GM12872 (cell line): ENCODE results near the gene TGFBI.

Source experiments
- TF ChIP-seq, protein P1 (sequence below): IDR thresholded peaks from 3 replicates; pipeline ENCODE4 v1.5.1; 2011; ENCODE audit warnings: low read depth, mild to moderate bottlenecking, low read length, moderate library complexity; ENCODE audit not compliant: insufficient read depth

TGFBI gene

DNA sequence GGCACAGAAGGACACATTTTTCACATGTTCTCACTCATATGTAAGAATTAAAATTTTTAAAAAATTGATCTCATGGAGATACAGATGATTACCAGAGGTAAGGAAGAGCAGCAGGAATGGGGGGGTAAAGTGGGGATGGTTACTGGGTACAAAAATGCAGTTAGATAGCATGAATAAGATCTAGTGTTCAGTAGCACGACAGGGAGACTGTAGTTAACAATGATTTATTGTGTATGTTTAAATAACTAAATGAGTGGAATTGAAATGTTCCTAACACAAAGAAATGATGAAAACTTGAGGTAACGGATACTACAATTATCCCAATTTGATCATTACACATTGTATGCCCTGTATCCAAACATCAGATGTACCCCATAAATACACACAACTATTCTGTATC lies 15.2 kb upstream of the TGFBI start:
- TF ChIP-seq, protein P1, sequence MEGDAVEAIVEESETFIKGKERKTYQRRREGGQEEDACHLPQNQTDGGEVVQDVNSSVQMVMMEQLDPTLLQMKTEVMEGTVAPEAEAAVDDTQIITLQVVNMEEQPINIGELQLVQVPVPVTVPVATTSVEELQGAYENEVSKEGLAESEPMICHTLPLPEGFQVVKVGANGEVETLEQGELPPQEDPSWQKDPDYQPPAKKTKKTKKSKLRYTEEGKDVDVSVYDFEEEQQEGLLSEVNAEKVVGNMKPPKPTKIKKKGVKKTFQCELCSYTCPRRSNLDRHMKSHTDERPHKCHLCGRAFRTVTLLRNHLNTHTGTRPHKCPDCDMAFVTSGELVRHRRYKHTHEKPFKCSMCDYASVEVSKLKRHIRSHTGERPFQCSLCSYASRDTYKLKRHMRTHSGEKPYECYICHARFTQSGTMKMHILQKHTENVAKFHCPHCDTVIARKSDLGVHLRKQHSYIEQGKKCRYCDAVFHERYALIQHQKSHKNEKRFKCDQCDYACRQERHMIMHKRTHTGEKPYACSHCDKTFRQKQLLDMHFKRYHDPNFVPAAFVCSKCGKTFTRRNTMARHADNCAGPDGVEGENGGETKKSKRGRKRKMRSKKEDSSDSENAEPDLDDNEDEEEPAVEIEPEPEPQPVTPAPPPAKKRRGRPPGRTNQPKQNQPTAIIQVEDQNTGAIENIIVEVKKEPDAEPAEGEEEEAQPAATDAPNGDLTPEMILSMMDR = no peak

DNA sequence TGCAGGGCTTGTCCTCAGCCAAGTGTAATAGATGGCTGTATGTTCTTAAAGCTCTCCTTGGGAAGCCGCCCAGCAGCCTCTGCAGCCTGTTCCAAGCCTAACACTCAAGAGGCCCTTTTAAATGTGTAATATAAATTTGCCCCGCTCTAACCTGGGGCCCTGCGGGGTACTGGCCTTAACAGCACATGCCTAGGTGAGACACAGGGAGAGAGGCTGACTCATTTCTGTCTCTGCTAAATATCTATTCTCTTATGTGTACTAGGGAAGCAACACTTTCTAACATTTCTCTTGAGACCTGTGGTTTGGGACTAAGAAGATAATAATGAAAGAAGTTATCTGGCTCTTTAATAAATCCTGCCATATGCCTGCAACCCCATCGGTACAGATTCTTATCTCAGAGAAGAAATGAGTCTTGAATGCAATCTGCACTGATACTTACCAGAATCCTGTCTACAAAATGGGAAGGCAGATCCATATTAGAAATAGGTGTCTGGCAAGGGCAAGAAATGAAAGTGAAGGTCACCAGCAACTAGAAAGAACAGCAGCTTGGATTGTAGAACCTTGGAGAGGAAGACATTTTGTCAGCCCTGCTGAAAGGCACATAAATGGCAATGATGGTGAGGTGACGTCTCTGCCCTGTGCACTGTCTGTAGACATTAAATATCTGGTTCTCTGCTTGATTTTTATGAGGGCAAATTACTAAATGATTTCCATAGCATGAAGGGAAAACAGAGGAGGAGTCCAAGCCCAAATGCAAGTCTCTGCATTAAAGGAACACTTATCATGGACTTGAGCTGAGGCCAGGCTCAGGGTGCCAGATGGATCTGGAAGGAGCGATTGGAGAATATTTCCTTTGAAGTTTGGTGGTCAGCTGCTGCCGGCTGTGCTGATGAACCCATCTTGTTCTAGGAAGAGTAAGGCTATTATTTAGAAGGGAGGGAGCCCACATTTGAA lies 14.5 kb upstream of the TGFBI start:
- TF ChIP-seq, protein P1 = no peak

DNA sequence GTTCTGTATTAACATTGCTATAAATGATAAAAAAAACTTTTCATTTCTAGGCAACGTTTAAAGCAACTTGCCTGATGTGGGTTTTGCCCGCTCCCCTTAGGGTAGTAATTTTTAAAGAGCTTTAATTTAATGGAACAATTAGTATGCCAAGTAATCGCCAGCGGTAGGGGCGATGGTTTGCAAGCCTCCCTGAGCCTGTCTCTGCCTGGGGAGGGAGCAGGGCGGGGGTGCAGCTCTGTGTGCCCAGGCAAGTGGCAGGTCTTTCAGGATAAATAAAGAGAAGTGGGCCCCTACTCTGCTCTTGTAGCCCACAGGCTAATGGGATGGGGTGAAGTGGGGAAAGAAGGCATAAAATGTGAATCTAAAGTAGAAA lies 13.8 kb upstream of the TGFBI start:
- TF ChIP-seq, protein P1 = no peak

DNA sequence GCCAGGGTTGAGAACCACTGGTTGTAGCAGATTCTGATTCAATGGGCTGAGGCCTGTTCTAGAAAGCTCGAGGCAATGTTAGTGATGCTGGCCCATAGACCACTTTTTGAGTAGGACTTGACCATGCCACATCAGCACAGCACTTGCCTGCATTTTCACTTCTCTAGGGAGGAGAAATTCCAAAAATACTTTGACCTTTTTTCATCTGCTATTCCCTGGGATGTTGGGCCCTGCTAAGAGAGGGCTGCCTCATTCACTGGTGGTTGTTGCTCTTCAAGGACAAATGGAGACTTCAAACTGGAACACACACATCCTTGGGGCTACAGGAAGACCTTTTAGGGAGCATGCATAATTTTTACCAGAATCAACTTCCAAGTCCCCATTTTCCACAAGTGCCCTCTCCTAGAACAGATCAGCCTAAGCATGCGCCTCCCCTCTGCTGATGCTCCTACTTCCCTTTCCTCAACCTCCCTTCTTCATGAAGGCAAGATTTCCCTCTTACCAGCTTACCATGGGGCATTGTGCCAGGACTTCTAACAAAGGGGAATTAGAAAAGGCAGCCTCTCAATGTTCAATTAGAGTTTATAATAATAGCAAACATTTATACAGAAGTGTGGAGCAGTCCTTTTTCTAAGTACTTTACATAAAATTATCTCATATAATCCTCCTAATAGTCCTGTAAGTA lies 12.7 kb upstream of the TGFBI start:
- TF ChIP-seq, protein P1 = no peak

DNA sequence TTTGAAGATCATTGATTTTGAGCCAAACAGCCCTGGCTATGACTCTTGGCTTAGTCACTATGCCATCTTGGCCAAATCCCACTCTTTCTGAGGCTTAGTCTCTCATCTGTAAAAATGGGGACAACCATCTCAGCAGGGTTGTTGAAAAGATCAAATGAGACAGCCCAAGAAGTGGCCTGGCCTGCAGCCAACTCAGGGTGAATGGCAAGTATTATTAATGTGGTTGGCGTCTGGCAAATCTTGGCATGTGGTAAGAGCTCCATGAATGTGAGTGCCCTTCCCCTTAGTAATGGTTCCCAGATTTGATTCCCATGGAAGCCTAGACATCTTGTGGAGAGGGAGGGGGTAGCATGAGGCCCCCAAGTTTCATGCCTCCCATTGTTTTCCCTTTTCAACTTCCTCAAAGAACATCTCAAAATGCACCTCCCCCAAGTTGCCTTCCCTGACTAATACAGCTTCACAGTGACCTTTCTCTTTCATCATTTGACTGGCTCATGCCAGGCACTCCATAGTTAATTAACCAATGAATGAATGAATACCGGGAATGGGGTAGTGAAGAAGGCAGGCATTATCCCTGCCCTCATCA lies 11.8 kb upstream of the TGFBI start:
- TF ChIP-seq, protein P1 = no peak

DNA sequence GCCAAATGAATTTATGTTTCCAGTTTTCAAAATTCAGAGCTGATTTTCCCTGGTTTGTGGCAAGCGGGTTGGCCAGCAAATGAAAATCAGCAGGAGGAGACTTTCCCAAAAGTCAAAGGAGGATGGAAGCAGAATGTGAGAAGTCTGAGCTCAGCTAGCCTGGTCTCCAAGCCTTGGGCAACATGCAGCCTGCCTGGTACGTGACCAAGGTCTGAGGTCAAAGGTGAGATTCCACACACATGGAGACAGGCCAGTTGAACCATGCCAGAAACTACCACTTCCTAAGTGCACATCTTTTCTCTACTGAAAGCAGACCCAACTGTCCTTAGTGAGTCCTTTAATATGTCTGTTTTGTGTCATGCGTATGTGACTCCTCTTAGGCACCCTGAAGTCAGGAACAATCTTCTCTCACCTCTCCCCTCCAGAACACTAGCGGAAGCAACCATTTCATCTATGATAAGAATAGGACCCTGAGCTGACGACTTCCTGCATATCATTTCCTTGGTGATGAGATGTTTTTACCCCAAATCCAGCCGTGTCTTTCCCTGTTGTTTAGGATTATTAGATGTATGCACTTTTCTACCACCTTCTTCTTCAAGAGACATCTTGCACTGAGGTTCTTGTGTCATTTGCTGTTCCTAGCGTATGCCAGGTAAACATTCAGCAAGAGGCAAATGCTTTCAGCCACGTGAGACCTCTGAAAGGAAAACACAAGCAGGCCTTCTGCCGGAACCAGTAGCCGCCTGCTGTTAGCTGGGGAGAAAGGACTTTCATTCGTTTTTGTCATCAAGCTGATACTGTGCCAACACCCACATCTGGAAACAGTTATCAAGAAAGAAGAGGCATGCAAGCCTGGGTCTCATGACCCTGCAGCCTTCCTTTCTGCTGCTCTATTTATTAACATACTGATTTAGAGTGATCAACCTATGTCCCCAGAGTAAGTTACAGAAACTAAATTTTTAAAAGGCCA lies 9.7 kb upstream of the TGFBI start:
- TF ChIP-seq, protein P1 = no peak
